Measurements from ENCODE around the gene FBXW12.

The FBXW12 gene

DNA sequence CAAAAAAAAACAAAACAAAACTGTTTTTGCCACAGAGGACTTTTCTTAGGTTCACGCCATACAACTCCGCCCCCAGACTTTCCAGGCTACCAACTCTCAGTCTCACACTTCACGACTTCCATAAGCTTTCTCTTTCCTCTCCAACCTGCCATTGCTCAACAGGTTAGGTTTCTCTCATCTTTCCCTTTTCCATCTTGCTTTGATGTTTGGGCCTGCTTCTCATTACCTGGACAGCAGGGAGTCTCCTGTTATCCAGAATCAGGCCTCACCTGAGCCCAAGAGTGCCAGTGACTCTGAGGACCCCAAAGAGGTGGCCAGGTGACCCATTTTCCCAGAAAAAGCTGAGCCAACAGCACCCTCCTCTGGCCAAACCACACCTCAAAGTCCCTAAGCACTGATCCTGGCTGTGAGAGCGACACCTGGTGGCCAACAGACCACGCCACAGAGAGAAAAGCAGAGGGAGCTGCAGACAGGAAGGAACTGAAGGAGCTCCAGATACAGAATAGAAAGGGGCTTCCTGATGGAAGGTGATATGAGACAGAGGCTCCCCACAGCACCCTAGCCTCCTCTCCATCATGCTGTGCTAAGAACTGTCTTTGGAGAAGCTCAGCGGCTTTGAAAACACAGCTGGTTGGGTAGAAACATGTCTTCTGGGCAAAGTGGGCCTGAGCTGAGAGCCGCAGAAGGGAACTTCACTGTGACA lies 63.9 kb downstream of the FBXW12 start:
- peak; percentile 87 for DNase-seq (ENCODE audit: low spot score)

DNA sequence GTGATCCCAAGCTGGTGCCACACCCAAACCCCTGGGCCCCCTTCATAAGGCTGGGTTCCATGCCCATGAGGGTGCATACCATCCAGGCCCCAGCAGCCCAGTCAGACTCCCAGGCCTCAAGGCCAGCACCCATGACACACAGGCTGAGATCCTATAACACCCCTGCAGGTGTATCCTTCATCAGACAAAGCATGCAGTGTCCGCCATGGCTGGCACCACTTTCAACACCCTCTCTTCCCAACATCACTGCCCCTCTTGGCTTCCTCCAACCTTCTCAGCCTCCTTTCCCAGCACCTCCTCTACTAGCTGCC lies 64.4 kb downstream of the FBXW12 start:
- DNase-seq (ENCODE audit: low spot score): no peak

DNA sequence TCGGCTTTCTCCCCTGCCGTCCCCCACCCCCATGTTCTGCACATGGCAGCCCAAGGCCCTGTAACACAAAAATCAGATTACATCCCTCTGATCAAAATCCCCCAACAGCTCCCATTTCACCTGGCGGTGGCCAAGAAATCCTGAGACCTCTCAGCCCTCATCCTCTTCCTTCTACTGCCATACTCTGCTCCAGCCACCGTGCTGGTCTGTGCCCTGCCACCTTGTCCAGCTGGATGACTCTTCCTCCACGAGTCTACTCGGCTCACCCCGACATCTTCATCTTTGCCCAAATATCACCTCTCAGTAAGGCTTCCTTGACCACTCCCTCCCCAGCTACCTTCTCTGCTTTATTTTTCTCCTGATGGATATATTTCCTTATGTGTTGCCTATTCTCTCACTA lies 64.8 kb downstream of the FBXW12 start:
- DNase-seq (ENCODE audit: low spot score): no peak

DNA sequence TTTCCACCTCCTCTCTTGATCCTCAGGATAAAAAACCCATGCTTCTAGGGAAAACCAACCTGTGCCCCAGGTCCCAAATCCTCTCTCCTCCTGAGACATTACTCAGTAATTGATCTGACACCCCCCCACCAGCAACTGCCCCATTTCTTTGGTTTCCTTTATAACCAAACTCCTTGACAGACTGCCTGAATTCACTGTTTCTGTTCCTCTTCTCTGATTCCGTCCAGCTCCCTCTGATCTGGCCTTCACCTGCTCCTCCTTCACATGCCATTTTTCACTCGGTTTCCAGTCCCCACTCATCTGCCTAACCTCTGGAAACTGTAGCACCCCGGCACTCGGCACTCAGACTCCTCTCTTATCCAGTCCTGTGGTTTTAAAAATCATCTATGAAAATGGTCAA lies 65.8 kb downstream of the FBXW12 start:
- DNase-seq (ENCODE audit: low spot score): no peak

DNA sequence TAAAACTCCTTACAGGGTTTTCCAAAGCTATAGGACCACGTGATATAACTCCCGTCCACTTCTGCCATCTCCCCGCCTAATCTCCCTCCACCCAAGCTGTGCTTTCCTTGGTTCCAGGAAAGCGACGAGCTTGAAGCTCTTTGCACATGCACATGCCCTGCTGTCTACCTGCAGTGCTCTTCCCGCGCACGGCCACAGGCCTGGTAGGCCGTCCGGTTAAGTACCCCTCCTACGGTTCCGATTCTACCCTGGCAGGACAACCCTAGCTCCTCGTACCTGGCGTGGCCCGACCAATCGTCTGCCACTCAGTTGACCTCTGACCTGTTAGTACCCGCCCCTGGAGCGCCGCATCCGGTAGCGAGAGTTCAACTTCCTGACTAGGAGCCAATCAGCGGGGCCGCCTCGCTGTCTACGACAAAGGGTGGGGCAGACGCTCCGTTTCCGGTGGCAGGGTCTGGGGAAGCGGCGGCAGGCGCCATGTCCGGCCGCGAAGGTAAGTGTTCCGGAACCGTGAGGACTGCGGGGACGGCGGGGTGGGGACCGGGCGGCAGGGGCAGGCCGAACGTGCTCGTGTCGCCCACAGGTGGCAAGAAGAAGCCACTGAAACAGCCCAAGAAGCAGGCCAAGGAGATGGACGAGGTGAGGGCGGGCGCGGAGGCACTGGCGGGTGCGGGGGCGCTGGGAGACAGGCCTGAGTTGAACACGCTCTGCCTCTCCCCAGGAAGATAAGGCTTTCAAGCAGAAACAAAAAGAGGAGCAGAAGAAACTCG lies 68.0 kb downstream of the FBXW12 start, which contains the start of the genes CCDC51 and TMA7:
CCDC51 (minus strand) TSS at position 300 of the 770 bp plus-strand sequence. CDS start 4,991 bp downstream, outside the sequence.
TMA7 (plus strand) TSS at position 438 of the 770 bp plus-strand sequence; CDS start at position 478, 40 bp downstream.
- DNase-seq (ENCODE audit: low spot score): peak; percentile 97

DNA sequence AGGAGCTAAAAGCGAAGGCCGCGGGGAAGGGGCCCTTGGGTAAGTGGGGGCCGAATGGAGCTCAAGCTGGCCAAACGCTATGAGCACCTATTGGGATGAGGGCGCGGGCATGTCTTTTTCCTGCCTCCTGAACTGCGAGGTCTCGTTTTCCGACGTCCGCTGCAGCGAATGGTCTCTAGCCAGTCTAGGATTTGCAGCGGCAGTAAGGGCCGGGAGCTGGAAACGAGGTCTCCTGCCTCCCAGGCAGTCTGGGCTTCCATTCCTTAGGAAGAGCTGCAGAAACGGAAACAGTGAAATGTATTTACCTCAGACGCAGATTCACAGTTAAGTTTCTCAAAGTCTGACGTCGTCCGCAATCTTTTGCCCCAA lies 68.6 kb downstream of the FBXW12 start:
- DNase-seq (ENCODE audit: low spot score): no peak

DNA sequence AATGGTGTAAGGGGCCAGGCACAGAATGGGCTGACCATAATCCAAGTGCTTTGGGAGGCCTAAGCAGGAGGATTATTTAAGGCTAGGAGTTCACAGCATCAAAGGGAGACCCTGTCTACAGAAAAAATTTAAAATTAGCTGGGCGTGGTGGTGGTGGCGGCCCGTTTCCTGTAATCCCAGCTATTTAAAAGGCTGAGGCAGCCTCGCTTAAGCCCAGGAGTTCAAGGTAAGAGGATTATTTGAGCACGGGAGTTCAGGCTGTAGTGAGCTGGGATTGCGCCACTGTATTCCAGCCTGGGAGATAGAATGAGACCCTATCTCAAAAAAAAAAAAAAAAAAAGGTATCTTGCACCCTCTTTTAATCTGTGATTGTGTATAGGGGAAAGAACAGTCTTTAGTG lies 69.9 kb downstream of the FBXW12 start:
- no peak for DNase-seq (ENCODE audit: low spot score)
